ENCODE results near the gene GPR107. TPM values are rescaled to one million over a fixed set of nuclear protein-coding genes. Genes with fewer than 3 reads are reported as not detected.
A peak's percentile ranks its signal among the peaks of the same experiment; 100 is the strongest.

The GPR107 gene
- total RNA-seq, 6 donors from 2014 or later: 26.5 to 44.4 (median 35.3) TPM

- H3K27me3 ChIP-seq: no peaks in the 10 kb centered on the region
- no peaks in the 10 kb centered on the region for H3K9me3 ChIP-seq
- H3K27ac ChIP-seq: no peak overlapping the region
- H3K4me3 ChIP-seq: no peak overlapping the region
- ATAC-seq (ENCODE audit: low FRiP score in 2 of 2) (no peak), DNase-seq (no peak)
- no peaks in the 10 kb centered on the region for H3K36me3 ChIP-seq
- no peak for TF ChIP-seq POLR2A (IDR thresholded peaks at IDR 0.05)
- no peak for TF ChIP-seq POLR2AphosphoS5 (IDR thresholded peaks at IDR 0.05)
- TF ChIP-seq CTCF (IDR thresholded peaks at IDR 0.05): no peak
- no peak for TF ChIP-seq EP300 (IDR thresholded peaks at IDR 0.05)
- 72 to 83% methylated on average over 5 of the region's 5 CpGs for WGBS, 2 donors
- peaks cover 0 to 4% (median 2%) of the 10 kb centered on the region in 4 donors for H3K4me1 ChIP-seq
Measured at GRCh38 chr9:130149031-130149430, 95.3 kb downstream of the GPR107 start.

GRCh38 chr9:130149654-130150286, 96.1 kb downstream of the GPR107 start:
- Histone ChIP-seq H3K9me3 (no peaks in the 10 kb centered on the region), H3K36me3 (no peaks in the 10 kb centered on the region), H3K27me3 (no peaks in the 10 kb centered on the region), H3K4me3 (no peak overlapping the region), H3K27ac (no peak overlapping the region), H3K4me1 (no peaks in the 10 kb centered on the region)
- no peak for DNase-seq
- TF ChIP-seq POLR2A (IDR thresholded peaks at IDR 0.05): no peak
- TF ChIP-seq CTCF (IDR thresholded peaks at IDR 0.05): no peak
- no peak for TF ChIP-seq EP300 (IDR thresholded peaks at IDR 0.05)
- TF ChIP-seq POLR2AphosphoS5 (IDR thresholded peaks at IDR 0.05): no peak
- no peak for ATAC-seq (ENCODE audit: low FRiP score in 2 of 2)
- WGBS, 2 donors: 71 to 85% methylated on average over 2 to 5 of the region's 5 CpGs

GRCh38 chr9:130150779-130151382, 97.2 kb downstream of the GPR107 start:
- TF ChIP-seq EP300 (IDR thresholded peaks at IDR 0.05) (no peak), CTCF (IDR thresholded peaks at IDR 0.05) (no peak), POLR2A (IDR thresholded peaks at IDR 0.05) (no peak), POLR2AphosphoS5 (IDR thresholded peaks at IDR 0.05) (no peak)
- no peak overlapping the region for H3K4me3 ChIP-seq
- H3K4me1 ChIP-seq: no peaks in the 10 kb centered on the region
- DNase-seq (no peak), ATAC-seq (ENCODE audit: low FRiP score in 2 of 2) (peak in 1 of 2 donors; percentile 39)
- H3K36me3 ChIP-seq: no peaks in the 10 kb centered on the region
- no peak overlapping the region for H3K27ac ChIP-seq
- H3K27me3 ChIP-seq: no peaks in the 10 kb centered on the region
- 81 to 85% methylated on average over 14 of the region's 14 CpGs for WGBS, 2 donors
- no peaks in the 10 kb centered on the region for H3K9me3 ChIP-seq

GRCh38 chr9:130154816-130155215, 101.1 kb downstream of the GPR107 start:
- Histone ChIP-seq H3K27ac (no peak overlapping the region), H3K27me3 (no peaks in the 10 kb centered on the region), H3K36me3 (no peaks in the 10 kb centered on the region), H3K9me3 (no peaks in the 10 kb centered on the region), H3K4me1 (no peaks in the 10 kb centered on the region), H3K4me3 (no peak overlapping the region)
- TF ChIP-seq POLR2AphosphoS5 (IDR thresholded peaks at IDR 0.05) (no peak), CTCF (IDR thresholded peaks at IDR 0.05) (no peak), EP300 (IDR thresholded peaks at IDR 0.05) (no peak), POLR2A (IDR thresholded peaks at IDR 0.05) (no peak)
- ATAC-seq (ENCODE audit: low FRiP score in 2 of 2) (no peak), DNase-seq (no peak)
- WGBS, 2 donors: 92 to 100% methylated on average over 2 to 3 of the region's 3 CpGs

GRCh38 chr9:130155647-130156046, 101.9 kb downstream of the GPR107 start:
- TF ChIP-seq CTCF (IDR thresholded peaks at IDR 0.05): no peak
- no peak for TF ChIP-seq POLR2AphosphoS5 (IDR thresholded peaks at IDR 0.05)
- no peak for TF ChIP-seq EP300 (IDR thresholded peaks at IDR 0.05)
- no peak for TF ChIP-seq POLR2A (IDR thresholded peaks at IDR 0.05)
- H3K9me3 ChIP-seq: no peaks in the 10 kb centered on the region
- WGBS, 2 donors: 89 to 97% methylated on average over 9 to 12 of the region's 12 CpGs
- H3K4me3 ChIP-seq: no peak overlapping the region
- no peaks in the 10 kb centered on the region for H3K27me3 ChIP-seq
- H3K27ac ChIP-seq: no peak overlapping the region
- DNase-seq (no peak), ATAC-seq (ENCODE audit: low FRiP score in 2 of 2) (no peak)
- no peaks in the 10 kb centered on the region for H3K36me3 ChIP-seq
- no peaks in the 10 kb centered on the region for H3K4me1 ChIP-seq
